ENCODE measurements around the gene TMEM201.

DNA sequence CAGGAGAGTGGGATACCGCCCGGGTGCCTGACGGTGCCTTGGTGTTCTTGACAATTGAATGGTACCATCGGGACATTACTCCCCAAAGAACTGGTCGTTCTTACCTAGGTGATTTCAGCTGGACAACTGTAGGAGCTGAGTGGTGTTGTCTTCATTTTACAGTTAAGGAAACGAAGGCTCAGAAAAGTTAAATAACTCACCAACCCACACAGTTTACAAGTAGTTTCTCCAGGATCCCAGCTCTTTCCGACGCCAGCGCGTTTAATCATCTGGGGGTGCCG, 64.4 kb downstream of the TMEM201 start:
- TF ChIP-seq, protein P1, sequence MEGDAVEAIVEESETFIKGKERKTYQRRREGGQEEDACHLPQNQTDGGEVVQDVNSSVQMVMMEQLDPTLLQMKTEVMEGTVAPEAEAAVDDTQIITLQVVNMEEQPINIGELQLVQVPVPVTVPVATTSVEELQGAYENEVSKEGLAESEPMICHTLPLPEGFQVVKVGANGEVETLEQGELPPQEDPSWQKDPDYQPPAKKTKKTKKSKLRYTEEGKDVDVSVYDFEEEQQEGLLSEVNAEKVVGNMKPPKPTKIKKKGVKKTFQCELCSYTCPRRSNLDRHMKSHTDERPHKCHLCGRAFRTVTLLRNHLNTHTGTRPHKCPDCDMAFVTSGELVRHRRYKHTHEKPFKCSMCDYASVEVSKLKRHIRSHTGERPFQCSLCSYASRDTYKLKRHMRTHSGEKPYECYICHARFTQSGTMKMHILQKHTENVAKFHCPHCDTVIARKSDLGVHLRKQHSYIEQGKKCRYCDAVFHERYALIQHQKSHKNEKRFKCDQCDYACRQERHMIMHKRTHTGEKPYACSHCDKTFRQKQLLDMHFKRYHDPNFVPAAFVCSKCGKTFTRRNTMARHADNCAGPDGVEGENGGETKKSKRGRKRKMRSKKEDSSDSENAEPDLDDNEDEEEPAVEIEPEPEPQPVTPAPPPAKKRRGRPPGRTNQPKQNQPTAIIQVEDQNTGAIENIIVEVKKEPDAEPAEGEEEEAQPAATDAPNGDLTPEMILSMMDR (conservative IDR thresholded peaks at IDR 0.05 in 1 of 2, IDR thresholded peaks at IDR 0.05 in 1 of 2; ENCODE audit: extremely low read depth in 1 of 2, insufficient read depth in 1 of 2, low read depth in 1 of 2, low read length in 2 of 2) = no peak
- TF ChIP-seq EZH2 (IDR thresholded peaks at IDR 0.05; ENCODE audit: borderline replicate concordance, low read length) = no peak
